ENCODE results near the gene MITF. TPM values are rescaled to one million over a fixed set of nuclear protein-coding genes. Genes with fewer than 3 reads are reported as not detected.

MITF gene
- total RNA-seq, 2 donors from 2014 or later, result 0.28 TPM; not detected in 1

GRCh38 chr3:69828817-69829216 lies 89.6 kb downstream of the MITF start:
- DNase-seq (ENCODE audit: low spot score) (no peak), ATAC-seq (no peak)
- no peaks in the 10 kb centered on the region for H3K27me3 Mint-ChIP-seq
- H3K9me3 Mint-ChIP-seq, result peaks cover 3% of the 10 kb centered on the region
- no peaks in the 10 kb centered on the region for H3K36me3 Mint-ChIP-seq
- H3K4me1 Mint-ChIP-seq (ENCODE audit: low read depth in 2 of 2), result no peaks in the 10 kb centered on the region
- H3K4me3 Mint-ChIP-seq, result no peak overlapping the region
- H3K27ac Mint-ChIP-seq, result no peak overlapping the region

- Mint-ChIP-seq H3K4me1 (ENCODE audit: low read depth in 2 of 2) (no peaks in the 10 kb centered on the region), H3K27ac (no peak overlapping the region), H3K4me3 (no peak overlapping the region), H3K9me3 (peaks cover 10% of the 10 kb centered on the region), H3K27me3 (no peaks in the 10 kb centered on the region), H3K36me3 (no peaks in the 10 kb centered on the region)
- DNase-seq (ENCODE audit: low spot score) (no peak), ATAC-seq (peak in 1 of 2 donors; percentile 61)
Observed at GRCh38 chr3:69830147-69830546, 90.9 kb downstream of the MITF start.

GRCh38 chr3:69831737-69832136 lies 92.5 kb downstream of the MITF start:
- H3K4me1 Mint-ChIP-seq (ENCODE audit: low read depth in 2 of 2), result no peaks in the 10 kb centered on the region
- peaks cover 16% of the 10 kb centered on the region for H3K9me3 Mint-ChIP-seq

GRCh38 chr3:69833591-69833990 lies 94.3 kb downstream of the MITF start:
- H3K27ac Mint-ChIP-seq, result no peak overlapping the region
- H3K4me3 Mint-ChIP-seq, result no peak overlapping the region
- DNase-seq (ENCODE audit: low spot score), result no peak
- no peaks in the 10 kb centered on the region for H3K27me3 Mint-ChIP-seq
- H3K9me3 Mint-ChIP-seq, result peaks cover 13% of the 10 kb centered on the region
- no peaks in the 10 kb centered on the region for H3K4me1 Mint-ChIP-seq (ENCODE audit: low read depth in 2 of 2)
- peaks cover 5% of the 10 kb centered on the region for H3K36me3 Mint-ChIP-seq
- ATAC-seq, result no peak

More at GRCh38 chr3:69831737-69832136, 92.5 kb downstream of the MITF start:
- Mint-ChIP-seq H3K27ac (no peak overlapping the region), H3K4me3 (no peak overlapping the region), H3K36me3 (peaks cover 5% of the 10 kb centered on the region), H3K27me3 (no peaks in the 10 kb centered on the region)
- DNase-seq (ENCODE audit: low spot score) (no peak), ATAC-seq (peak in 1 of 2 donors; percentile 56)

- no peak for ATAC-seq
- no peak for DNase-seq (ENCODE audit: low spot score)
- no peaks in the 10 kb centered on the region for H3K4me1 Mint-ChIP-seq (ENCODE audit: low read depth in 2 of 2)
- H3K36me3 Mint-ChIP-seq, result peaks cover 5% of the 10 kb centered on the region
- H3K9me3 Mint-ChIP-seq, result peaks cover 13% of the 10 kb centered on the region
- H3K4me3 Mint-ChIP-seq, result no peak overlapping the region
- no peaks in the 10 kb centered on the region for H3K27me3 Mint-ChIP-seq
- H3K27ac Mint-ChIP-seq, result no peak overlapping the region
Observed at GRCh38 chr3:69838217-69838616, 99.0 kb downstream of the MITF start.

GRCh38 chr3:69838696-69839515 lies 99.6 kb downstream of the MITF start:
- Mint-ChIP-seq H3K27ac (no peak overlapping the region), H3K36me3 (peaks cover 5% of the 10 kb centered on the region), H3K27me3 (no peaks in the 10 kb centered on the region), H3K4me1 (ENCODE audit: low read depth in 2 of 2) (no peaks in the 10 kb centered on the region), H3K9me3 (peaks cover 13% of the 10 kb centered on the region), H3K4me3 (no peak overlapping the region)
- DNase-seq (ENCODE audit: low spot score) (no peak), ATAC-seq (no peak)

- ATAC-seq (no peak), DNase-seq (ENCODE audit: low spot score) (no peak)
- H3K27me3 Mint-ChIP-seq, result no peaks in the 10 kb centered on the region
- H3K4me3 Mint-ChIP-seq, result no peak overlapping the region
- H3K36me3 Mint-ChIP-seq, result no peaks in the 10 kb centered on the region
- no peaks in the 10 kb centered on the region for H3K9me3 Mint-ChIP-seq
- no peaks in the 10 kb centered on the region for H3K4me1 Mint-ChIP-seq (ENCODE audit: low read depth in 2 of 2)
- H3K27ac Mint-ChIP-seq, result no peak overlapping the region
Observed at GRCh38 chr3:69842351-69842750, 103.1 kb downstream of the MITF start.

GRCh38 chr3:69842789-69843188 lies 103.5 kb downstream of the MITF start:
- Mint-ChIP-seq H3K4me1 (ENCODE audit: low read depth in 2 of 2) (no peaks in the 10 kb centered on the region), H3K4me3 (no peak overlapping the region), H3K27me3 (no peaks in the 10 kb centered on the region), H3K9me3 (no peaks in the 10 kb centered on the region), H3K36me3 (no peaks in the 10 kb centered on the region), H3K27ac (no peak overlapping the region)
- DNase-seq (ENCODE audit: low spot score) (no peak), ATAC-seq (no peak)

- H3K27me3 Mint-ChIP-seq, result no peaks in the 10 kb centered on the region
- no peak for DNase-seq (ENCODE audit: low spot score)
- H3K4me3 Mint-ChIP-seq, result no peak overlapping the region
- H3K4me1 Mint-ChIP-seq (ENCODE audit: low read depth in 2 of 2), result no peaks in the 10 kb centered on the region
- ATAC-seq, result no peak
- H3K9me3 Mint-ChIP-seq, result peaks cover 2% of the 10 kb centered on the region
- no peak overlapping the region for H3K27ac Mint-ChIP-seq
- H3K36me3 Mint-ChIP-seq, result no peaks in the 10 kb centered on the region
Observed at GRCh38 chr3:69844706-69845105, 105.4 kb downstream of the MITF start.

GRCh38 chr3:69847303-69847702 lies 108.0 kb downstream of the MITF start:
- Mint-ChIP-seq H3K27me3 (no peaks in the 10 kb centered on the region), H3K27ac (no peak overlapping the region), H3K9me3 (peaks cover 3% of the 10 kb centered on the region), H3K4me1 (ENCODE audit: low read depth in 2 of 2) (no peaks in the 10 kb centered on the region), H3K36me3 (no peaks in the 10 kb centered on the region), H3K4me3 (no peak overlapping the region)
- no peak for ATAC-seq
- no peak for DNase-seq (ENCODE audit: low spot score)

GRCh38 chr3:69848113-69848512 lies 108.8 kb downstream of the MITF start:
- H3K9me3 Mint-ChIP-seq, result peaks cover 3% of the 10 kb centered on the region
- no peaks in the 10 kb centered on the region for H3K36me3 Mint-ChIP-seq
- DNase-seq (ENCODE audit: low spot score) (no peak), ATAC-seq (no peak)
- no peak overlapping the region for H3K4me3 Mint-ChIP-seq
- no peaks in the 10 kb centered on the region for H3K4me1 Mint-ChIP-seq (ENCODE audit: low read depth in 2 of 2)
- no peaks in the 10 kb centered on the region for H3K27me3 Mint-ChIP-seq
- no peak overlapping the region for H3K27ac Mint-ChIP-seq

GRCh38 chr3:69850849-69851248 lies 111.6 kb downstream of the MITF start:
- no peaks in the 10 kb centered on the region for H3K4me1 Mint-ChIP-seq (ENCODE audit: low read depth in 2 of 2)
- ATAC-seq (no peak), DNase-seq (ENCODE audit: low spot score) (no peak)
- H3K27me3 Mint-ChIP-seq, result no peaks in the 10 kb centered on the region
- no peak overlapping the region for H3K4me3 Mint-ChIP-seq
- H3K36me3 Mint-ChIP-seq, result no peaks in the 10 kb centered on the region
- no peak overlapping the region for H3K27ac Mint-ChIP-seq
- H3K9me3 Mint-ChIP-seq, result peaks cover 3% of the 10 kb centered on the region

GRCh38 chr3:69853027-69853426 lies 113.8 kb downstream of the MITF start:
- no peak for ATAC-seq
- Mint-ChIP-seq H3K27ac (no peak overlapping the region), H3K4me3 (no peak overlapping the region), H3K9me3 (peaks cover 3% of the 10 kb centered on the region), H3K4me1 (ENCODE audit: low read depth in 2 of 2) (no peaks in the 10 kb centered on the region), H3K27me3 (no peaks in the 10 kb centered on the region), H3K36me3 (no peaks in the 10 kb centered on the region)
- no peak for DNase-seq (ENCODE audit: low spot score)

GRCh38 chr3:69855436-69856162 lies 116.3 kb downstream of the MITF start:
- Mint-ChIP-seq H3K4me3 (no peak overlapping the region), H3K4me1 (ENCODE audit: low read depth in 2 of 2) (no peaks in the 10 kb centered on the region), H3K27ac (no peak overlapping the region), H3K9me3 (no peaks in the 10 kb centered on the region), H3K27me3 (no peaks in the 10 kb centered on the region), H3K36me3 (no peaks in the 10 kb centered on the region)
- ATAC-seq (no peak), DNase-seq (ENCODE audit: low spot score) (no peak)
